DMS 273 treated with DMSO at 0.1 percent for 48 hours (cell line): Measurements from ENCODE around the gene ATP6V0C.

Experiments
- DNase-seq: peaks from one replicate; lab custom pipeline; 2025; lab: John Stamatoyannopoulos, UW

The ATP6V0C gene

DNA sequence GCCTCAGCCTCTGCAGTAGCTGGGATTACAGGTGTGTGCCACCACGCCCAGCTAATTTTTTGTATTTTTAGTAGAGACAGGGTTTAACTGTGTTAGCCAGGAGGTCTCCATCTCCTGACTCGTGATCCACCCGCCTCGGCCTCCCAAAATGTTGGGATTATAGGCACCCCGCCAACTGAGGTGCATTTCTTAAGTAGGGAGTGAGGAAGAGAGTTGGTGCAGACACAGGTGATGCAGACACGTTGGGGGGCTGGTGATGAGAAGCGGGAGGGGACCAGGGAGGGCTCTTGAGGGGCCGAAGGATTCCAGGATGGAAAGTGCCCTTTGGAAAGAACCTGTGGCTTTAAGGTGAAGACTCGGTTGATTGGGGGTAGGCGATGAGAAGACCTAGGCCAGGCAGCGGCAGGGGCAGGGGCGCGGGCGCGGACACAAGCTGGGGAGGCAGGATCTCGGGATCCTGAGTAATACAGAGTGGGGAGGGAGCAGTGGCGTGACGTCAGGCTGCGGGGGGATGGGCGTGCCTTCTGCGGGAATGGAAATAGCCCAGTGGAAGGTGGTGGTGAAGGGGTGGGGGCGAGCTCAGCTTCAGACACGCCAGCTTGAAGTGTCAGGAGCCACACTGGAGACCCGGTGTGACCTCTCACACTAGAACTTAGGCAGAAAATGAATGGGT is 2.5 kb upstream of the ATP6V0C start:
- no peak for DNase-seq

DNA sequence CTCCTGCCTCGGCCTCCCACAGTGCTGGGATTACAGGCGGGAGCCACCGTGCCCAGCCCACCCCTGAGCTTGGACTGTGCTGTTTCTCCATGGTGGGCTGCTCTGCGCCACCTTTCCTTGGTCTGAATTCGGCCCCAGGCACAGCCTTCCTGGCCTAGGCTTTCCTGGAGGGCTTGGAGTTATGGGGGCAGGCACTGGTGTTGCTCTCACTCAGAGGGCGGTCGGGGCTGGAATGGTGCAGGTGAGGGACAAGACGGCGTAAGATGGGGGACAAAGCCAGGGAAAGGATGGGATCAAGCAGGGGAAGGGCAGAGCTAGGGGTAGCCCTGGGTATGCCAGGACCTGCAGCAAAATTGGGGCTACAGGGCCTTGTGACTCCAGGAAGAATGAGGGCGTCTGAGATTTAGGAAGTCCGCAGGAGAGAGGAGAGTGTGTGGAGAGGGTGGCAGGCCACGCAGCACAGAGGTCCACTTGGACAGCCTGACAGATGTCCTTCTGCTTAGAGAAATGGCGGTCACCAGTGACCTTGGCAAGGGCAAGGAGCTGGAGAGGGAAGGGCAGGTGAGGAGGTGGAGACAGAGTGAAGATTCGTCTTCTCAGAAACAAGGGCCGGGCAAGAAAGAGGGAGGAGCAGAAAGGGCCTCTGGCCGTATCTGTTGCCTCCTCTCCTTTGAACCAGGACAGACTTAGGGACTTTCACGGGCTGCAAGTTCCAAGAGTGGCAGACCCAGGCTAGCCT is 1.6 kb upstream of the ATP6V0C start:
- DNase-seq = no peak

DNA sequence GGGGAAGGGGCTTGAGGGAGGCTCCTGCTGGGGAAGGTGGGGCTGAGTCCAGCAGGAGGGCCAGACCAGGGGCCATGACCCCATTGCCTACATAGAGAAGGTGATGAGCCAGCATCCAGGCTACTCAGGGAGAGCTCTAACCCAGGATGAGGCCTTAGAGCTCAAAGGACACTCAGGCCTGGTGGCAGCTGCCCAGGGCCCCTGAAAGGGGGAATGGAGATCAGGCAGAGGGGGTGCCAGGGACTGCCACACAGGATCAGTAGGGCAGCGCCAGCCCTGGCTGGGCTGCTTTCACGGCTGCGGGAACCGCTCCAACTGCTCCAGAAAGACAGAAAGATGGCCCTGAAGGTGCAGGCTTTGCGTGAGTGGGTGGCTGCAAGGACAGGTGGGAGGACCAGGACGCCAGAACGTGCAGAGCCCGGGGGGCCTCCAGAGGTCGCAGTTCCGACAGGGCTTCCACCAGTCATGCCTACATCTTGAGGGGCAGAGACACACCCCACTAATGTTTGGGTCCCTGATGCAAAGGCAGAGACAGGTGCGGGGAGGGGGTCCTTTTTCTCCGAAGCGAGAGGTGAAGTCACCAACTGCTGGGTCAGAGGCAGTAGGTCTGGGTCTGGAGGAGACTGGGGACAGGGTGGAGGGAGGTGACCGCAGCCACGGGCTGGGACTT is 882 bp upstream of the ATP6V0C start:
- no peak for DNase-seq

DNA sequence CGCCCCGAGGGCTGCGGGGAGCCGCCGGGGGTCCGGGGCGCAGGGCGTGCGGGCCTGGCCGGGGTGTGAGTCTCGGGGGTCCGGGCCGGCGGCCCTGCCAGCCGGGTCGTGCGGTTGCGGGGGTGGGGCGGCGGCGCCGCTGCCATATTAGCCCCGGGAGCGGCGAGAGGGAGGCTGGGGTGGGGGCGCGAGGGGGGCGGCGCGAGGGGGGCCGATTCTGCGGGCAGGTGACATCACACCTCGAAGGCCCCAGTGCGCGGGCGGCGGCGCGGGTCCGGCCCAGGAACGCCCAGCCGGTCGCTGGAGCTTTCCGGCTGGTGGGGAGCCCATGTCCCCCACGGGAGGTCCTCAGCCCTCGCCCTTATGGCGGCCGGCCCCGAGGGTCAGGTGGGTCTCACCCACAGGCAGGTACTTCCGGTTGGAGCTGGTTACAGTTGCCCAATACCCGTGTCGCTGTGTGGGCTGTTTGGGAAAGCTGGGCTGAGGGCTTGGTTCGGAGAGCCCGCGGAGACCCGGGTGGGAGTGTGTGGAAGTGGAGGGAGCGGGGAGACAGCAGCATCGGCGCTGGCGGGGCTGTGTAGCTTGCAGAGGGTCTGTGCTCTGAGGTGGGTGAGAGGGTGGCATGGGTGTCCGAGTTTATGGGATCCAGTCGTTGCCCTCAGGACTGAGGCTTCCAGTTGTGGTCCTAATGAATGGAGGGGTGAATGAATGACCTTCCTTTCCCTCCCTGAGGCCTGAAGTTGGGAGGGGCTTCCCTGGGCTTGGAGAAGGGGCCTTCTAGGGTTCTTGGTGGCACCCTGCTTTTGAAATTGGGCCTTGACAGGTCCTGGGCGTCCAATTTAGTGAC is 804 bp downstream of the ATP6V0C start:
- DNase-seq = no peak

DNA sequence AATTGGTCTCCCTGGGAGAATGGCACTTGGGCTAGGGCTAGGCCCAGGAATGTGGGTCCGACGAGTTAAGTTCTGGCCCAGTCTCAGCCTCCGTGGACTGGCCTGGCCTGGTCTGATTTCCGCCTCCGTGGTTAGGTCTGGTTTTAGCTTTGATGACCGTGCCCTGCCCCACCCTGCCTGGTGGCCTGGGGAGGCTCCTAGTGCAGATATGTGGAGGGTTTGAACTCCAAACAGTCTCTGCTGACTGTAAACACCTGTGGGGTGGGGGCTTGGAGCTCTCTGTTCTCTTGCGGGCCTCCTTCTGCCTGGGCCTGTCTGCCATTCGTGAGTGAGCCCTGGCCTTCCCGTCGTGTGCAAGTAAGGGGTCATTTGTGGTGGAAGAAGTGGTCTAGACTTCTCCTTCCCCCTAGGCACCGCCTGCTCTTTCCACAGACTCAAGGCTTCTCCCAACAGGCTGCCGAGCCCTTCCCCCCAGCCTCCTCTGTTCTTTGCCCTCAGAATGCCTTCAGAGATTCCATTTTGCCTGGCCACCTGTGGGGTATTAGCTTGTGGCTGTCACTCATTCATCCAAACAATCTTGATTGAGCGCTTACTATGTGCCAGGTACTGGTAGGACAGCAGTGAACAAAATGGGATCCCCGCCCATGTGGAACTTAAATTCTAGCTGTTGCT is 1.6 kb downstream of the ATP6V0C start:
- DNase-seq = no peak

DNA sequence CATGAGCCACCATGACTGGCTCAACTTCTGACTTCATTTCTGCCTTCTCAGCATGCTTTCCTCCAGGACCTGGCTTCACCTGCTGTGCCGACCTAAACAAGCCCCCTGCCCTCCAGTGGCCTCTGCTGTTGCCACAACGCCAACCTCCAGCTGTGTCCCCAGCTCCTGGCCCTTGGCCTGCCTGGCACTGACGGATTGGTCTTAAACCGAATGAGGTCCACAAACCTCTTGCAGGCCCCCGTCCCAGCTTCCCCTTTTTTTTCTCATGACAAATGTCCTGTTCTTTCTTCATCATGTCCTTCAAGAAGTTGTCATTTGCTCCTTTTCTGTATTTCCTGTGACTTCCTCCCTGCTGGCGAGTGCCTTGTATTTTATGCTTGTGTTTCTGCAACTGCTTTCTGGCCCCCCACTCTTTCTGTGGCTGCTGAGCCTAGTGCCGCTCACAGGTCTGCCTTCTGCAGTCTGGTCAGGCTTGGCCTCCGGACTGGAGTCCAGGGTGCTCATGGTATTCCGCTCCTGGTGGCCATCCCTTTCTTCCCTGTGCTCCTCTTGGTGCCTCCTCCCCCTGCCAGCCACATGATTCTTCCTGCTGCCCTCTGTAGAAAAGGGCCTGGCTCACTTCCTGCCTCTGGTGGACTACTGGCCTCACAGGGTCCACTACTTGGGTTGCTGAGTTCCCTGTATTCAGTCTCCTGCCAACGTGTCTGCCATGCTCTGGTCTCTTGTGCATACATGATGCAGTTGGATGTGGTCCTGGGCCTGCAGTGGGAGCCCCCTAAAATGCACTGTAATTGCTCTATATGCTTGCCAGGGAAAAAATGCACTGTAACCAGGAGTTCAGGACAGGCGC is 2.9 kb downstream of the ATP6V0C start:
- no peak for DNase-seq

DNA sequence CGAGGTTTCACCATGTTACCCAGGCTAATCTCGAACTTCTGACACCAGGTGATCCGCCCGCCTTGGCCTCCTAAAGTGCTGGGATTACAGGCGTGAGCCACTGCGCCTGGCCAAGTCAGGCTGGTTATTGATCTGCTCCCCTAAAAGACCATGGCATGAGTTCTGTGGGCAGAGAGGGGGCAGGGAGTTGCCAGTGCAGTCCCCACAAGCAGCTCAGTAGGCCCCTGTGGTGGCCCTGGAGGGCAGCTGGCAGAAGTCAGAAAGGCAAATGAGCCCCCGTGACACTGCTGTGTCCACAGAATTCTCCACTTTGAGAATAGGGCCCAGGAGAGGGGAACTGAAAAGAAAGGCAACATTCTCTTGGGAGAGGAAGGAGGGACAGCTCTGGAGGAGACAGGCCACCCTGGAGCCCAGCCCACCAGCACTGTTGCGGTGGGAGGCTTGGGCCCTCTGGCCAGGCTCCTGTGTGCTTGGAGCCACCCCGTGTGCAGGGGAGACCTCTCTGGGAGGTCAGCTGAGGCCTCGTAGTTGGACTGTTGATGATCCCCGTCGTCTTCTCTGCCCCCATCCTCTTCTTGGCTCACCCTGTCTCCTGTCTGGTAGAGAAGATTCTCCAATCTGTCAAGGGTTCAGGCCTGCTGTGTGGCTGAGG is 4.3 kb downstream of the ATP6V0C start:
- no peak for DNase-seq

DNA sequence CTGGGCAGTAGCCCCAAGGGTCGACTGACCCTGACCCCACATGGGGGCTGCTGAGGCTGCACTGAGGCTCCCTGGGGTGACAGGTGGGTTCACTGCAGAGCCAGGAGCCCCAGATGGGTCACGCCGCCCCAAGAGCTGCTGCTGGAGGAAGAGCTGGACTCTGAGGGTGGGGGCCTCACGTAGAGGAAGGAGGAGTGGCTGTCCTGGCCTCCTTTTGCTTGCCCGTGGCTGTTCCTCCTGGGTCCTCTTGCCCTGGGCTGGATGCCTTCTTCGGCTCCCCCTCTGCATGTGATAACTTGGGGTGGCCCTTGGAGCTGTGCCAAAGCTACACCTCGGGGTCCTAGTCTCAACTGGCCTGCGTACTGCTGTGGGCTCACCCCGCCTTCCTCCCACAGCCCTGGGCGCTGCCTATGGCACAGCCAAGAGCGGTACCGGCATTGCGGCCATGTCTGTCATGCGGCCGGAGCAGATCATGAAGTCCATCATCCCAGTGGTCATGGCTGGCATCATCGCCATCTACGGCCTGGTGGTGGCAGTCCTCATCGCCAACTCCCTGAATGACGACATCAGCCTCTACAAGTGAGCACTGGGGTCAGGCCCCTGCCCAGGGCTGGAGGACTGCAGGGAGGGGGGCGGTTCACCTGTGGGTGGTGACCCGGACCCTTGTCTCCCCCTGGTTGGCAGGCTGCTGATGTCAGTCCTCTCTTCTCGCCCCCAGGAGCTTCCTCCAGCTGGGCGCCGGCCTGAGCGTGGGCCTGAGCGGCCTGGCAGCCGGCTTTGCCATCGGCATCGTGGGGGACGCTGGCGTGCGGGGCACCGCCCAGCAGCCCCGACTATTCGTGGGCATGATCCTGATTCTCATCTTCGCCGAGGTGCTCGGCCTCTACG is 5.3 kb downstream of the ATP6V0C start:
- no peak for DNase-seq

DNA sequence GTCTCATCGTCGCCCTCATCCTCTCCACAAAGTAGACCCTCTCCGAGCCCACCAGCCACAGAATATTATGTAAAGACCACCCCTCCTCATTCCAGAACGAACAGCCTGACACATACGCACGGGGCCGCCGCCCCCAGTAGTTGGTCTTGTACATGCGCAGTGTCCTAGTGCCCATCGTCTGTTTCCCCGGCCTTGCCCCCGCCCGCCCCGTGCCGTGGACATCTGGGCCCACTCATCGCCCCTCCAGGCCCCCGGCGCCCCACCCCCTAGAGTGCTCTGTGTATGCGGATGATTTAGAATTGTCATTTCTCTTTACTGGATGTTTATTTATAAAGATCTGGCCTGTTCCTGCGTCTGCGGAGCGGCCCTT is 5.9 kb downstream of the ATP6V0C start:
- DNase-seq = no peak

DNA sequence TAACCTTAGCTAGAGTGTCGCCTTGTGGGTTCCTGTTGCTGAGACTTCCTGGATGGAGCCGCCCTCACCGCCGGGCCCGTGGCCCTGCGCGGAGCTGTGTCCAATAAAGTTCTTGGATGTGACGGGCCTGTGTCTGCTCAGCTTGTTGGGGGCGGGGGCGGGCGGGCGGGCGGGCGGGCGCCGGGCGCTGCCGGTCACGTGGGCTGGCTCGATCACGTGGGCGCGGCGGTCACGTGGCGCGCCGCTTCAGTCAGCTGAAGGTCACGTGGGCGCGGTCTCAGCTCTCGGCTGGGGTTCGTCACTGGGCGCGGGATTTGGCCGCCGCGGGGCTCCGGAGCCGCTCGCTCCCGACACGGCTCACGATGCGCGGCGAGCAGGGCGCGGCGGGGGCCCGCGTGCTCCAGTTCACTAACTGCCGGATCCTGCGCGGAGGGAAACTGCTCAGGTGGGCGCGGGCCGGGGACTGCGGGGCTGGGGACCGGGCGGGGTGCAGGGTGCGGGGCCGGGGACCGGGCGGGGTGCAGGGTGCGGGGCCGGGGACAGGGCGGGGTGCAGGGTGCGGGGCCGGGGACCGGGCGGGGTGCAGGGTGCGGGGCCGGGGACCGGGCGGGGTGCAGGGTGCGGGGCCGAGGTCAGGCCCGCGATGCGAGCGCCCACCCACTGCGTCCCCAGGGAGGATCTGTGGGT is 6.5 kb downstream of the ATP6V0C start, which contains the start of gene AMDHD2:
TSS of gene AMDHD2 (plus strand) at position 275 of the 687 bp plus-strand sequence. CDS start at position 363, 88 bp downstream.
- peak; percentile 78 for DNase-seq

DNA sequence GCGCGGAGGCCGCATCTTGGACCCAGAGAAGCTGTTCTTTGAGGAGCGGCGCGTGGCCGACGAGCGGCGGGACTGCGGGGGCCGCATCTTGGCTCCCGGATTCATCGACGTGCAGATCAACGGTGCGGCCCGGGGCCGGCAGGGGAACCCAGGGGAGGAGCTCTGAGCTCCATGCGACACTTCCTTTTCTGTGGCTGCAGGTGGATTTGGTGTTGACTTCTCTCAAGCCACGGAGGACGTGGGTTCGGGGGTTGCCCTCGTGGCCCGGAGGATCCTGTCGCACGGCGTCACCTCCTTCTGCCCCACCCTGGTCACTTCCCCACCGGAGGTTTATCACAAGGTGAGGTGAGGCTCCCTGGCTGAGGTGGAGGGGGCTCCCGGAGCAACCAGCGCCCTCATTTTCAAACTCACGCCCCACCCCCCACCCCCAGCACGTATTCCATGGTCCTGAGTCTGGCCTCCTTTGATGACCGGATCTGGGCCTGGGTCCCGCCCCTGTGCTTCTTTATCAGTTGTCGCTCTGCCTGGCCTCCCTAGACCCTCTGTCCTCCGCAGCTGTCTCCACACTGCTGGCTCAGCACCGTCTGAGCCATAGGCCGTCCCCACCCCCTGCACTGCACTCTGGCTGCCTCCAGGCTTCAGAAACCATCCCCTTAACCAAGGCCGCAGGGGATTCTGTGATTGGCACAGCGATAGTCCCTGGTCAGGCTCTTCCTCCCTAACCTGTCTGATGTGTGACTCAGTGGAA is 7.2 kb downstream of the ATP6V0C start:
- no peak for DNase-seq

DNA sequence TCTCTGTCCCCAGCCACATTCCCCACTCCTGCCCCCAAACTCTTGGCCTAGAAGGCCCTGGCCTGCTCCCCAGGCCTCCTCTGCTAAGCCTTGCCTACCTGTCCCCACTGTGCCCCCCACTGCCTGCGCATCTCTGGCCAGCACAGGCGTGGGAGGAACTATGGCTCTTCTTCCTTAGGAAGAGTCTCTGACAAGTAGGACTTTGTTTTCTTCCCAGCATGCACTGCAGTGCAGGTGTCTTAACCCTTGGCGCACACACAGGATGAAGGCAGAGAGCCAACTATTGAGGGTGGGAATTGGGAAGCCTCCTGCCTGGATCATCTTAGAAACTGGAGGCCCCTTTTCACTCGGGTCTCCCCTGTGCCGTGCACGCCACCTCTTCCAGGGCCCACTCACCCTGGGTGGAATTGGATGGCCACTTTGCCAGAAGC is 10.1 kb downstream of the ATP6V0C start:
- DNase-seq = no peak

DNA sequence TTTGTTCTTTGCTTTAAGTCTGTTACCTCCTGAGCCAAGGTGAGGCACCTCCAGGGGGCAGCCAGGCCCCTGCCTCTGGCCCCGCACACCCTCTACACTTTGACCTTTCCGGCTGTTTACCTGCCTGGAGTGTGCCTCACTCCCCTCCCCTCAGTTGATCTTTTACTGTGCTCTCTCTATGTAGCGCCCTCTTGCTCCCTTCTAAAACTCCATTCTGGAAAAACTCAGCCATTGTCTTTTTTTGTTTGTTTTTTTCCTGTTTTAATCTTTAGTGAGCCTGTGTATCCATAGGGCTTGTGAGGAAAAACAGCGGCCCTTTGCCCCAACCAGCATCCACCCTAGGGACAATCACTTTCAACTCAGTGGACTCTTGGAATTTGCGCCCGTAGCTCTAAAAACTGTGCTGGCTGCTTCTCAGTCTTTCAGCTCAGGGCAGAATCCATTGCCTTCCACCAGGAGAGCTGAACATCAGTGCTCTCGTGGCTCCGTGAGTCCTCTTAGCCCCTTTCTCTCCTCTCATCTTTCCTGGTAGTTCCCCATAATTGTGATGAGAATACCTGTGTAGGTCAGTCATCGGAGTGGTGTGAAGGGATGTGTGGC is 10.7 kb downstream of the ATP6V0C start:
- DNase-seq = no peak

DNA sequence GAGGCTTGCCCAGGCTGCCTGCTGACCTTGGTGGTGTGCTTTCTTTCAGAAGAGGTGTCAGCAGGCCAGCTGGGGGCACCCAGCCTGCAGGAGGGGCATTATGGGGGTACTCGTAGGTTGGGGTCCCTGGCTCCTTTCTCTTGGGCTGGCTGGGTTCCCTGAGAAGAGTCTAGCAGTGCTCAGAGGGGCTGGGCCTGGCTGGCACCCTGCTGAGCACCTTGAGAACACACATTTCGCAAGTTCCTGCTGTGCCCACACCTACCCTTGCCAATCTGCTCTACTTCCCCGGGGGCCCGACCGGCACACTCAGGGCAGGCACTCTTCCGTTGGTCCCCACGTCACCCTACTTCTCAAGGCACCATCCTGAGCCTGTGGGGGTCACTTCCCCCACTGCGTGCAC is 12.4 kb downstream of the ATP6V0C start:
- DNase-seq = no peak

DNA sequence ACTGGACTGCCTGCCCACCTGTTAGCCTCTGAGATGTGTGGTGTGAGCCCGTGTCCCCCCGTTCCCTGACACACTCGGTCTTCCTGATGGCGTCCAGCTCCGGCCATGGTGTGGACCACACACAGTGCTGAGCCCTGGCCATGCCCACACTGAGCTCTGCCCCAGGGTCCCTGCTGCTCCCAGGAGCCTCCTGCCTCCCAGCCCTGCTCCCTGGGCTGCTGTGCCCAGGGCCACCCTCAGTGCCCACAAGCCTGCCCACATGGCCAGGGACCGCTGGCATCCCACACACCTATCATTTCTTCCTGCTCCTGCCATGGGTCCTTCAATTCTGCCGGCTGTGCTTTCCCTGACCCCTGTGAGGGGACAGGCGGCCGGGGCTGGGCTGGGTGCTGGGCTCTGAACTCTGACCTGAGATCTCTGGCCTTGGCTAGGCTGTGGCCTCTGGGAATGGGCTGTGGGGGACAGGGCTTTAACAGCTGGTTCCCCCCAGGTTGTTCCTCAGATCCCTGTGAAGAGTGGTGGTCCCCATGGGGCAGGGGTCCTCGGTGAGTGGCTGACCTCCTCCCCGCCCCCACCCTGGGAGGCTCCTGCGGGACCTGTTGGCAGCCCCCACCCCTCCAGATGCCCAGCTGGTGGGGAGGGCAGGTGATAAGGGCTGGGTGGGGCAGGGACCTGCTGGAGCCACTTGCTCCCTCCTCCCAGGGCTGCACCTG is 13.5 kb downstream of the ATP6V0C start:
- DNase-seq = no peak

DNA sequence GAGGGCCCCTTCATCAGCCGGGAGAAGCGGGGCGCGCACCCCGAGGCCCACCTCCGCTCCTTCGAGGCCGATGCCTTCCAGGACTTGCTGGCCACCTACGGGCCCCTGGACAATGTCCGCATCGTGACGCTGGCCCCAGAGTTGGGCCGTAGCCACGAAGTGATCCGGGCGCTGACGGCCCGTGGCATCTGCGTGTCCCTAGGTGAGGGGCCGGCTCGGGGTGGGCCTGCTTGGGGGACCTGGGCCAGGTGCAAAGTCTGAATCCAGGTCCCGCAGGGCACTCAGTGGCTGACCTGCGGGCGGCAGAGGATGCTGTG is 14.0 kb downstream of the ATP6V0C start:
- DNase-seq = no peak
